Activated CD4-positive, alpha-beta T cell treated with anti-CD3 and anti-CD28 coated beads, Interleukin-2, amount 50 U/mL, for 24 hours (primary cell): Measurements from ENCODE around the gene PLEKHF1.
"Not testable (repeated sequence)": the region's sequence is repeated elsewhere in the genome, so short reads cannot be mapped to it uniquely, and the experiment has no call there.

ENCODE experiments used
- DNase-seq, 2 donors: peaks; one replicate each; pipeline ENCODE4 v3.0.0-alpha.2; 2020; ENCODE audit warnings: low read depth in 1 of 2, low spot score in 1 of 2

PLEKHF1 gene

GRCh38 chr19:29663861-29664752, 1.2 kb upstream of the PLEKHF1 start:
- DNase-seq: no peak

- no peak for DNase-seq
These were observed 477 bp upstream of the PLEKHF1 start for GRCh38 chr19:29664753-29665214.

GRCh38 chr19:29665826-29666577, 741 bp downstream of the PLEKHF1 start:
- DNase-seq: no peak

- no peak for DNase-seq
These were observed 1.5 kb downstream of the PLEKHF1 start for GRCh38 chr19:29666578-29667386.

- no peak for DNase-seq
These were observed 2.1 kb downstream of the PLEKHF1 start for GRCh38 chr19:29667387-29667783.

GRCh38 chr19:29667901-29668341, 2.7 kb downstream of the PLEKHF1 start:
- DNase-seq: no peak

GRCh38 chr19:29668746-29669609, 3.7 kb downstream of the PLEKHF1 start:
- no peak for DNase-seq

- DNase-seq: no peak
These were observed 5.0 kb downstream of the PLEKHF1 start for GRCh38 chr19:29670255-29670654.

- DNase-seq: not testable (repeated sequence)
These were observed 5.7 kb downstream of the PLEKHF1 start for GRCh38 chr19:29671026-29671392.

- peak; percentile 62 to 84 for DNase-seq
These were observed 6.3 kb downstream of the PLEKHF1 start for GRCh38 chr19:29671393-29672160.

- DNase-seq: no peak
These were observed 7.2 kb downstream of the PLEKHF1 start for GRCh38 chr19:29672319-29672932.

GRCh38 chr19:29672933-29673336, 7.7 kb downstream of the PLEKHF1 start:
- DNase-seq: peak; percentile 66 to 86

- no peak for DNase-seq
These were observed 8.4 kb downstream of the PLEKHF1 start for GRCh38 chr19:29673451-29674371.

- DNase-seq: no peak
These were observed 9.3 kb downstream of the PLEKHF1 start for GRCh38 chr19:29674374-29675119.

- DNase-seq: no peak
These were observed 9.9 kb downstream of the PLEKHF1 start for GRCh38 chr19:29675120-29675649.

- DNase-seq: no peak
These were observed 10.5 kb downstream of the PLEKHF1 start for GRCh38 chr19:29675650-29676186.

- DNase-seq: no peak
These were observed 11.3 kb downstream of the PLEKHF1 start for GRCh38 chr19:29676586-29676985.
